ENCODE measurements around the gene C19orf67.

DNA sequence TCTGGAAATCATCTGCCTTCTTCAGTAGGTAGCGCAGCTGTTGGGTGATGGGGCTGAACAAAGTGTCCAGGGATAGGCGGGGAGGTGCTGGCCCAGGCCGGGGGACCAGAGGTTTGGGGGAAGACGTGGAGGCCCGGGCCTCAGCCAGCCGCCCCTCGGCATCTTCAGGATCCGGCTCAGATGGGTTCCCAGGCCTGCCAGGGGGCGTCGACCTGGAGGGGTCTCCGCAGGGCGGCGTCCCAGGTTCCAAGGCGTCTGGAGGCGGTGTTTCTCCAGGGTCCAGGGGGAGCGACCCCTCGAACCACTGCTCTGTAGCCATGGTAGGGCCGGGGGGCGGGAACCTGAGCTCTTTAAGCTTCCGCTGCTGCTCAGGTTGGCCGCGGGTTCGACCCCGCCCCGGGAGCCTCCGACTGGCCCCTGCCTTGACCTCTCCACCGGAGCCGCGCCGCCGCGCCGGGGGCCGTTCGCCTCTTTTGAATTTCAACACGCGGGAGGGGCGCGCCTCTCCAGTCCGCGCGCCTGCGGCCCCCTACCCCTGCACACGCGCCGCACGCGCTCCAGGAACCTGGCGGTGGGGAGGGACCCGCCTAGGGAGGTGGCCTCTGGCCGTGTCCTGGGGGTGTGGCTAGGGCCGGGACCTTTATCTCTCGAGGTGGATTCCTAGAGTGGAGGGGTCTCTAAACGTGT, at the start of gene C19orf67:
- TF ChIP-seq, protein P1, sequence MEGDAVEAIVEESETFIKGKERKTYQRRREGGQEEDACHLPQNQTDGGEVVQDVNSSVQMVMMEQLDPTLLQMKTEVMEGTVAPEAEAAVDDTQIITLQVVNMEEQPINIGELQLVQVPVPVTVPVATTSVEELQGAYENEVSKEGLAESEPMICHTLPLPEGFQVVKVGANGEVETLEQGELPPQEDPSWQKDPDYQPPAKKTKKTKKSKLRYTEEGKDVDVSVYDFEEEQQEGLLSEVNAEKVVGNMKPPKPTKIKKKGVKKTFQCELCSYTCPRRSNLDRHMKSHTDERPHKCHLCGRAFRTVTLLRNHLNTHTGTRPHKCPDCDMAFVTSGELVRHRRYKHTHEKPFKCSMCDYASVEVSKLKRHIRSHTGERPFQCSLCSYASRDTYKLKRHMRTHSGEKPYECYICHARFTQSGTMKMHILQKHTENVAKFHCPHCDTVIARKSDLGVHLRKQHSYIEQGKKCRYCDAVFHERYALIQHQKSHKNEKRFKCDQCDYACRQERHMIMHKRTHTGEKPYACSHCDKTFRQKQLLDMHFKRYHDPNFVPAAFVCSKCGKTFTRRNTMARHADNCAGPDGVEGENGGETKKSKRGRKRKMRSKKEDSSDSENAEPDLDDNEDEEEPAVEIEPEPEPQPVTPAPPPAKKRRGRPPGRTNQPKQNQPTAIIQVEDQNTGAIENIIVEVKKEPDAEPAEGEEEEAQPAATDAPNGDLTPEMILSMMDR (conservative IDR thresholded peaks at IDR 0.05 in 1 of 2, IDR thresholded peaks at IDR 0.05 in 1 of 2; ENCODE audit: extremely low read depth in 1 of 2, insufficient read depth in 1 of 2, low read depth in 1 of 2, low read length in 2 of 2), result no peak
- no peak for TF ChIP-seq EZH2 (IDR thresholded peaks at IDR 0.05; ENCODE audit: borderline replicate concordance, low read length)
